Subcutaneous adipose tissue (tissue), 4 donors: ENCODE data around the gene STYXL1. TPM values are rescaled to one million over a fixed set of nuclear protein-coding genes. Genes with fewer than 3 reads are reported as not detected.

Source experiments
- total RNA-seq, 4 donors: library from RNA; depleted of rRNA; stranded (reverse); fragments of >200 nt; gene quantifications; one replicate each; pipeline ENCODE4 v1.1.0, GENCODE V29; 2016
- TF ChIP-seq, protein P1 (sequence below): fragments of 450-650 bp; IDR thresholded peaks from one replicate; pipeline ENCODE4 v1.5.1; 2016; ENCODE audit warnings: low read depth, mild to moderate bottlenecking, control low read depth, antibody characterized with exemption, moderate library complexity

The STYXL1 gene
- total RNA-seq, 4 donors from 2014 or later: 14.8 to 37.1 (median 26.0) TPM

DNA sequence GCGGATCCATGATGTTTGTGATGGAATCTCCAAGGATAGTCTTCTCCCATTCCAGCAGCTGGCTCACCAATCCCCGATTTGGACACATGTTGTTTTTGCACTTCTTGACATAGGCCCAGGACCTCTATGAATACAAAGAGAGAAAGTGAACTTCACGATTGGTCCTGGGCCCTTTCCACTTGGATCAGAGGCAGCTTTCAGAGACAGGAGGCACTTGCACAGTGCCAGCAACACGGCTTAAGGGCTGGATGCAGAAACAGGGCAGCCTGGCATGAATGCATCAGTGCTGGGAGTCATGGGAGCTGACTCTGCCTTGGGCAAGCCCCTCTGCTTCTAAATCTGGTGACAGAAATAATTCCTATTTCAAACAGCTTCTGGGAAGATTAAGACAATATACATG lies 51.3 kb downstream of the STYXL1 start:
- TF ChIP-seq, protein P1, sequence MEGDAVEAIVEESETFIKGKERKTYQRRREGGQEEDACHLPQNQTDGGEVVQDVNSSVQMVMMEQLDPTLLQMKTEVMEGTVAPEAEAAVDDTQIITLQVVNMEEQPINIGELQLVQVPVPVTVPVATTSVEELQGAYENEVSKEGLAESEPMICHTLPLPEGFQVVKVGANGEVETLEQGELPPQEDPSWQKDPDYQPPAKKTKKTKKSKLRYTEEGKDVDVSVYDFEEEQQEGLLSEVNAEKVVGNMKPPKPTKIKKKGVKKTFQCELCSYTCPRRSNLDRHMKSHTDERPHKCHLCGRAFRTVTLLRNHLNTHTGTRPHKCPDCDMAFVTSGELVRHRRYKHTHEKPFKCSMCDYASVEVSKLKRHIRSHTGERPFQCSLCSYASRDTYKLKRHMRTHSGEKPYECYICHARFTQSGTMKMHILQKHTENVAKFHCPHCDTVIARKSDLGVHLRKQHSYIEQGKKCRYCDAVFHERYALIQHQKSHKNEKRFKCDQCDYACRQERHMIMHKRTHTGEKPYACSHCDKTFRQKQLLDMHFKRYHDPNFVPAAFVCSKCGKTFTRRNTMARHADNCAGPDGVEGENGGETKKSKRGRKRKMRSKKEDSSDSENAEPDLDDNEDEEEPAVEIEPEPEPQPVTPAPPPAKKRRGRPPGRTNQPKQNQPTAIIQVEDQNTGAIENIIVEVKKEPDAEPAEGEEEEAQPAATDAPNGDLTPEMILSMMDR: no peak

GRCh38 chr7:75995996-75996395 lies 51.8 kb downstream of the STYXL1 start:
- TF ChIP-seq, protein P1: no peak

DNA sequence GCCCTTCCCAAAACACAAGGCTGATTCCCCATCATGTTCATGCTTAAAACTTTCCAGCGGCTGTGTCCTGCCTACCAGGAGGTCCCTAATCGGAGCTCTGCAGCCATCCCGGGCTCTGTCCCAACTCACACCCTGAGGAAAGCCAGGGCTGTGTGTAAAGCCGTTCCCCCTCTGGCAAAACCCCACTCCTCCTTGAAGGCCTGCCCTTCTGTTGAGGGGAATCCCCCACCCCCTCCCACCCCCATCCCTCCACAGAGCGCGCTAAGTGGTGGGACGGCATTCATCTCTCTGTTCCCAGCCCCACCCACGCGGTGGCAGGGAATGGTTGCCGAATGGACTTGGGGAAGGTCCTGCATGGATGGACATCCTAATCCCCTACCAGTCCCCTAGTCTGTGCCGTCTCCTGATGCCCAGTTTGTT lies 52.7 kb downstream of the STYXL1 start:
- TF ChIP-seq, protein P1: no peak

DNA sequence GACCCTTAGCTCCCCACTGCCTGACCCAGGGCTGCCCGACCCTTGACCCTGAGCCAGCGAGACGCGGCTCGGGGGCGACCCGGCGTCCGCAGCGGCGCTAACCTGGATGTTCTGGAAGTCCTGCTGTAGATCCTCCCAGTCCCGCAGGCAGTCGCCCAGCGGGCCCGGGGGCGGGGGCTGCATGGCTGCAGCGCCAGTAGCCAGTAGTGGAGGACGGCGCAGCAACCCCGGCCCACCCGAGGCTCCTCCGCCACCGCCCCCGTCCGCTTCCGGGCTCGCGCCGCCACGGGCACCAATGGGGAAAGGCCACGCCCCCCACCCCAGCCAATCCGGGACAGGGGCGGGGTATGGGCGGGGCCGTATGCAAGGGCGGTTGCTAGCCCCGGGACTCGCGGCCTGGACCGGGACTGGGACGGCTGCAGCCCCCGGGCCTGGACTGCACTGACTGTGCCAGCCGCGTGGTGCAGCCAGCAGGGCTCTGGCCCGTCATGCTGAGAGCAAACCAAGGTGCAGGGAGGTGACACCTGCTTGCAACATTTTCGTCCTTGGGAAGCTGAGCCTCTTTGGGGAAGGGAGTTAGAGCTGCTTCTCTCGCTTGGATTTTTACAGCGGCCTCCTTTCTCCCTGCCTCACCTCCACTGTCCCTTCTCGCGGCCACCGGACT lies 53.3 kb downstream of the STYXL1 start, which contains the start of gene TMEM120A:
TMEM120A (minus strand) TSS at position 208 of the 664 bp plus-strand sequence; CDS start at position 183, 25 bp downstream.
- TF ChIP-seq, protein P1: no peak

DNA sequence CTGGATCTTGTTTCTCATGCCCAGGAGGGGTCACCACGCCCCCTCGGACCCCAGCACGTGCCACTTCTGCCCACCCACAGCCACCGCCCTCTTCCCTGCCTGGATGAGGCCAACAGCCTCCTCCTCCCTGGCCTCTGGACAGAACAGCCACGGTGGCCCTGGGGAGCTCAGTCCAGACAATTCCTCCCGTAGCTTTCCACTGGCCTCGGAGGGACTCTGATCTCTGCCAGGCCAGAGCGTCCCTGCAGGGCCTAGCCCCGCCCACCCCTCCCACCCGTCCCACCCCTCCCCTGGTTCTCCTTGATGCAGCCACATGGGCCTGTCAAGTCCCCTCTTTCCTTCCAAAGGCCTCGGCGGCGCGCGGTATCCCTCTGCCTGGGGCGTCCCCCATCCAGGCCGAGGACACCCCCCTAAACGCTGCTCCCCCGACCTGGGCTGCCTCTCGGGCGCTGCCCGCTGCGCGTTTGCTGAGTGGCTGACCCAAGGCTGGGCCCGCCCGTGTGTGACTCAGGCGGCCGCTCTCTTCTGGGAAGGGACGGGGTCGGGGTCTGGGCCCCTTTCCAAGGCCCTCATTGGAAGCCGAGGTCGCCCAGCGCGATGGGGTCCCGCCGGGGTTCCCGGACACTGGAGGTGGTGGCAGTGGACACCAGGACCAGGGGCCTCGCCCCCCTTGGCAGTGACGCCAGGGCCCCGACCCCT lies 54.0 kb downstream of the STYXL1 start:
- TF ChIP-seq, protein P1: no peak

GRCh38 chr7:75992083-75992755 lies 55.6 kb downstream of the STYXL1 start:
- TF ChIP-seq, protein P1: no peak

DNA sequence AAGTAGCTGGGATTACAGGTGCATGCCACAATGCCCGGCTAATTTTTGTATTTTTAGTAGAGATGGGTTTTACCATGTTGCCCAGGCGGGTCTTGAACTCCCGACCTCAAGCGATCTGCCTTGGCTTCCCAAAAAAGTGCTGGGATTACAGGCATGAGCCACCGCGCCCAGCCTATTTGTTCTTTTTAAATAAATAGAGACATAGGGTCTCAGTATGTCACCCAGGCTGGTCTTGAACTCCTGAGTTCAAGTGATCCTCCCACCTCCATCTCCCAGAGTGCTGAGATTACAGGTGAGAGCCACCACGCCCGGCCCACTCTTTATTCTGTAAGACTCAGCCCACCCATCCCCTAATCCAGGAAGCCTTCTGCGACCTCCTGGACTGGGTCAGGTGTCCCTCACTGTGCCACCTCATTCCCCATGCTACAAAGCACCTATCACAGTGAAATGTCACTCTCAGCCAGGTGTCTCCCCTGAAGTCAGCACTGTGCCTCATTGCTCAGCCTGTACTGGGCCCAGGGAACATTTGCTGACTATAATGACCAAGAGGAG lies 56.2 kb downstream of the STYXL1 start:
- TF ChIP-seq, protein P1: no peak
